Measurements from ENCODE around the gene DCBLD1.

DNA sequence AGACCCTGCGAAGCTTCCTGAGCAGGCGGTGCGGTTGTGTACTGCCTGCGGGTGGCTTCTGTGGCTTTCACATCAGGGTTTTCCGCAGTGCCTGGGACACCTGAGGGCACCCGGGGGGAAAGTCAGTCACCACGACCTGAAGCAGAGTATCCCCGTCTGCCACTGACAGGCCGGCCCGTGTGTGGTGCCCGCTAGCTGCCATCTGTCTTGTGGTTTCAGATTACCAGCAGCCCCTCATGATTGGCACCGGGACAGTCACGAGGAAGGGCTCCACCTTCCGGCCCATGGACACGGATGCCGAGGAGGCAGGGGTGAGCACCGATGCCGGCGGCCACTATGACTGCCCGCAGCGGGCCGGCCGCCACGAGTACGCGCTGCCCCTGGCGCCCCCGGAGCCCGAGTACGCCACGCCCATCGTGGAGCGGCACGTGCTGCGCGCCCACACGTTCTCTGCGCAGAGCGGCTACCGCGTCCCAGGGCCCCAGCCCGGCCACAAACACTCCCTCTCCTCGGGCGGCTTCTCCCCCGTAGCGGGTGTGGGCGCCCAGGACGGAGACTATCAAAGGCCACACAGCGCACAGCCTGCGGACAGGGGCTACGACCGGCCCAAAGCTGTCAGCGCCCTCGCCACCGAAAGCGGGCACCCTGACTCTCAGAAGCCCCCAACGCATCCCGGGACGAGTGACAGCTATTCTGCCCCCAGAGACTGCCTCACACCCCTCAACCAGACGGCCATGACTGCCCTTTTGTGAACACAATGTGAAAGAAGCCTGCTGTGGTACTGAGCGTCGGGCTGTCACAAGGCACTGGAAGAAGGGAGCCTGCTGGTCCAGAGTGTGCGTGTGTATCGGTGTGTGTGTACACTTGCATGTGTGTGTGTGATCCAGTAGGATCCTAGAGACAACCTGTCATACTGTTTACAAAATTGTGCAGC, 65.5 kb downstream of the DCBLD1 start:
- TF ChIP-seq, protein P1, sequence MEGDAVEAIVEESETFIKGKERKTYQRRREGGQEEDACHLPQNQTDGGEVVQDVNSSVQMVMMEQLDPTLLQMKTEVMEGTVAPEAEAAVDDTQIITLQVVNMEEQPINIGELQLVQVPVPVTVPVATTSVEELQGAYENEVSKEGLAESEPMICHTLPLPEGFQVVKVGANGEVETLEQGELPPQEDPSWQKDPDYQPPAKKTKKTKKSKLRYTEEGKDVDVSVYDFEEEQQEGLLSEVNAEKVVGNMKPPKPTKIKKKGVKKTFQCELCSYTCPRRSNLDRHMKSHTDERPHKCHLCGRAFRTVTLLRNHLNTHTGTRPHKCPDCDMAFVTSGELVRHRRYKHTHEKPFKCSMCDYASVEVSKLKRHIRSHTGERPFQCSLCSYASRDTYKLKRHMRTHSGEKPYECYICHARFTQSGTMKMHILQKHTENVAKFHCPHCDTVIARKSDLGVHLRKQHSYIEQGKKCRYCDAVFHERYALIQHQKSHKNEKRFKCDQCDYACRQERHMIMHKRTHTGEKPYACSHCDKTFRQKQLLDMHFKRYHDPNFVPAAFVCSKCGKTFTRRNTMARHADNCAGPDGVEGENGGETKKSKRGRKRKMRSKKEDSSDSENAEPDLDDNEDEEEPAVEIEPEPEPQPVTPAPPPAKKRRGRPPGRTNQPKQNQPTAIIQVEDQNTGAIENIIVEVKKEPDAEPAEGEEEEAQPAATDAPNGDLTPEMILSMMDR (IDR thresholded peaks at IDR 0.05) = no peak
- TF ChIP-seq POLR2A (IDR thresholded peaks at IDR 0.05) = no peak
